GM12878 (cell line): ENCODE measurements around the gene STX1B. TPM values are rescaled to one million over a fixed set of nuclear protein-coding genes. Genes with fewer than 3 reads are reported as not detected.

Source experiments
- ATAC-seq: fragments of 200-7000 bp; cut with Tn5 transposase; 3 replicates; pipeline ENCODE4 v1.9.1; 2020; ENCODE audit warnings: mild to moderate bottlenecking, moderate library complexity
- BruUV-seq: library from RNA; stranded (reverse); fragments of 400-500 nt; replicated peaks from 2 replicates; lab custom pipeline; 2021; lab: Mats Ljungman, UMichigan
- CTCF ChIA-PET: fragments of 300-600 bp; sonication (Branson Sonifier 250); formaldehyde crosslinking; extraction: SDS; loops from one replicate; lab custom pipeline; 2021; ENCODE audit warnings: inconsistent platforms; lab: Yijun Ruan, JAX
- POLR2A ChIA-PET: fragments of 350-600 bp; formaldehyde crosslinking; extraction: SDS; loops from one replicate; lab custom pipeline; 2021; ENCODE audit warnings: inconsistent platforms; lab: Charles Lee
- RAD21 ChIA-PET: fragments of 300-600 bp; sonication (Branson Sonifier 250); formaldehyde crosslinking; loops from one replicate; lab custom pipeline; 2023; ENCODE audit warnings: antibody characterized with exemption; ENCODE audit not compliant: unreplicated experiment; lab: Charles Lee
- SMC1A ChIA-PET: fragments of 300-600 bp; sonication (Branson Sonifier 250); formaldehyde crosslinking; loops from one replicate; lab custom pipeline; 2023; ENCODE audit not compliant: unreplicated experiment, uncharacterized antibody; lab: Charles Lee
- DNase-seq: peaks from one replicate; pipeline ENCODE4 v3.0.0-alpha.2; 2011; ENCODE audit warnings: low read depth, low spot score
- FAIRE-seq: peaks from 3 replicates; lab custom pipeline; 2011; peaks lifted over from hg19 to GRCh38; lab: Jason Lieb, UNC
- H2AFZ ChIP-seq: 2 replicates; pipeline ENCODE4 v1.6.0; 2011; ENCODE audit warnings: low read depth, low read length, control low read depth; ENCODE audit not compliant: control insufficient read depth
- H3K27ac ChIP-seq: 2 replicates; pipeline ENCODE4 v1.5.1; 2011; ENCODE audit warnings: control low read depth; ENCODE audit not compliant: control insufficient read depth, insufficient read depth
- H3K27me3 ChIP-seq, 2 experiments: replicated peaks in 1 of 2; 2 replicates each; pipeline versions ENCODE4 v1.6.0 to v1.6.1; 2011; ENCODE audit warnings: low read length in 1 of 2; ENCODE audit not compliant: control insufficient read depth in 2 of 2, insufficient read depth in 2 of 2
- H3K36me3 ChIP-seq, 2 experiments: 2 replicates each; pipeline ENCODE4 v1.5.1; 2011; ENCODE audit warnings: low read length in 1 of 2; ENCODE audit not compliant: control insufficient read depth in 2 of 2, insufficient read depth in 2 of 2
- H3K4me1 ChIP-seq: 2 replicates; pipeline ENCODE4 v1.6.1; 2011; ENCODE audit warnings: mild to moderate bottlenecking, low read length, moderate library complexity, mixed read lengths; ENCODE audit not compliant: control insufficient read depth, insufficient read depth
- H3K4me2 ChIP-seq: 2 replicates; pipeline ENCODE4 v1.6.0; 2011; ENCODE audit warnings: control low read depth; ENCODE audit not compliant: control insufficient read depth, insufficient read depth
- H3K4me3 ChIP-seq: fragments of 200-600 bp; sonication (generic); 2 replicates; pipeline ENCODE4 v1.5.1; 2016
- H3K79me2 ChIP-seq: 2 replicates; pipeline ENCODE4 v1.6.0; 2011; ENCODE audit warnings: low read length; ENCODE audit not compliant: control insufficient read depth, insufficient read depth
- H3K9ac ChIP-seq: 2 replicates; pipeline ENCODE4 v1.8.0; 2011; ENCODE audit warnings: low read length, control low read depth, mixed read lengths; ENCODE audit not compliant: control insufficient read depth, insufficient read depth
- H3K9me3 ChIP-seq: replicated peaks from 3 replicates; pipeline ENCODE4 v1.5.1; 2011; ENCODE audit warnings: mild to moderate bottlenecking, low read length; ENCODE audit not compliant: control insufficient read depth, insufficient read depth
- H4K20me1 ChIP-seq: 2 replicates; pipeline ENCODE4 v1.6.0; 2011; ENCODE audit not compliant: control insufficient read depth, insufficient read depth
- BHLHE40 ChIP-seq, 2 experiments: fragments of 450-650 bp in 1 of 2; IDR thresholded peaks; 2 replicates each; pipeline ENCODE4 v1.6.1; 2011 to 2017; ENCODE audit warnings: low read depth in 2 of 2, borderline replicate concordance in 1 of 2, improper control_type of control experiment in 1 of 2, low read length in 1 of 2, mild to moderate bottlenecking in 1 of 2
- CEBPZ ChIP-seq: fragments of 150-350 bp; IDR thresholded peaks from 2 replicates; pipeline ENCODE4 v1.6.1; 2016; ENCODE audit warnings: low read depth, low read length
- CTCF ChIP-seq, 3 experiments: IDR thresholded peaks in 2 of 3; conservative IDR thresholded peaks in 1 of 3; 2 replicates each; pipeline ENCODE4 v1.5.1; 2011; ENCODE audit warnings: low read depth in 3 of 3, low read length in 3 of 3, mild to moderate bottlenecking in 3 of 3, control low read depth in 2 of 3, moderate library complexity in 2 of 3, inconsistent platforms in 1 of 3, mixed read lengths in 1 of 3; ENCODE audit not compliant: control insufficient read depth in 2 of 3, insufficient read depth in 1 of 3; ENCODE audit errors: extremely low read depth in 1 of 3
- E2F4 ChIP-seq: IDR thresholded peaks from 2 replicates; pipeline ENCODE4 v1.6.1; 2012; ENCODE audit warnings: low read depth, low read length, improper control_type of control experiment
- HCFC1 ChIP-seq: fragments of 150-350 bp; IDR thresholded peaks from 2 replicates; pipeline ENCODE4 v1.6.1; 2014; ENCODE audit warnings: low read length
- MXI1 ChIP-seq: fragments of 150-350 bp; IDR thresholded peaks from 2 replicates; pipeline ENCODE4 v1.6.1; 2011; ENCODE audit warnings: low read depth, mild to moderate bottlenecking, inconsistent platforms, low read length, improper control_type of control experiment
- REST ChIP-seq: IDR thresholded peaks from 2 replicates; pipeline ENCODE4 v1.6.1; 2012; ENCODE audit warnings: mild to moderate bottlenecking, low read depth, low read length
- STAT1 ChIP-seq: fragments of 450-650 bp; conservative IDR thresholded peaks from 2 replicates; pipeline ENCODE4 v1.6.1; 2014; ENCODE audit warnings: antibody characterized with exemption, mild to moderate bottlenecking
- TCF12 ChIP-seq: IDR thresholded peaks from 2 replicates; pipeline ENCODE4 v1.6.1; 2011; ENCODE audit warnings: low read depth, mild to moderate bottlenecking, low read length
- ZNF622 ChIP-seq: fragments of 450-650 bp; IDR thresholded peaks from 2 replicates; pipeline ENCODE4 v1.6.1; 2017; ENCODE audit warnings: mild to moderate bottlenecking, inconsistent platforms
- WGBS: methylation state at CpG from one replicate; pipeline ENCODE4 v1.1.6; 2016; ENCODE audit warnings: low lambda C conversion rate; ENCODE audit not compliant: insufficient replicate concordance, insufficient coverage; ENCODE audit errors: missing lambda C conversion rate; 5-methylcytosine and 5-hydroxymethylcytosine counted together
- in situ Hi-C: fragments of 300-500 bp; cut with MboI; formaldehyde crosslinking; loops from 9 replicates; pipeline ENCODE4 v1.14.3; 2018; ENCODE audit warnings: mixed read lengths
- intact Hi-C: fragments of 100-400 bp; cut with micrococcal nuclease; formaldehyde crosslinking; loops from one replicate; pipeline ENCODE4 v1.14.2; 2022; ENCODE audit not compliant: unreplicated experiment
- polyA plus RNA-seq, 11 experiments: library from polyadenylated mRNA; depleted of rRNA in 4 of 11; unstranded in 6 of 11; stranded (reverse) in 5 of 11; fragments of >200 nt; fragmentation: Nextera tagmentation in 4 of 11; fragmentation: Illumina TruSeq in 1 of 11; extraction: Ambion mirVana in 4 of 11; extraction: Trizol in 1 of 11; gene quantifications; 1 replicate in 1 of 11; 2 replicates in 10 of 11; pipeline versions ENCODE4 v1.2.1 to v1.2.3, GENCODE V29; 2011 to 2016; ENCODE audit warnings: inconsistent platforms in 2 of 11, missing spikeins in 2 of 11, low read depth in 1 of 11
- total RNA-seq, 4 experiments: library from RNA; depleted of rRNA in 3 of 4; stranded (reverse); fragments of >200 nt in 3 of 4; fragmentation: Illumina TruSeq in 1 of 4; extraction: Trizol in 1 of 4; gene quantifications; 2 replicates each; pipeline versions ENCODE4 v1.2.1 to v1.2.3, GENCODE V29; 2013 to 2021

STX1B gene
- total and polyA plus RNA-seq, 10 of the 15 experiments (the other 5 are each of a cell fraction or from before 2014, with no cell fraction given): 0.22 to 2.5 (median 1.1) TPM

- TF ChIP-seq CTCF (IDR thresholded peaks at IDR 0.05 in 2 of 3, conservative IDR thresholded peaks at IDR 0.05 in 1 of 3; ENCODE audit: control insufficient read depth in 2 of 3, extremely low read depth in 1 of 3, insufficient read depth in 1 of 3, low read depth in 3 of 3, low read length in 3 of 3) (peak; percentile 77 to 89 (median 80)), BHLHE40 (IDR thresholded peaks at IDR 0.05; ENCODE audit: borderline replicate concordance in 1 of 2, low read depth in 2 of 2, low read length in 1 of 2) (0 out of 4 replicates have a peak, but pooled peaks of 1 of the 2 experiments have one; percentile 7), ZNF622 (no peak)
Observed at GRCh38 chr16:30953511-30954124, 56.8 kb downstream of the STX1B start (continued).

GRCh38 chr16:30953111-30953510, 57.3 kb downstream of the STX1B start:
- POLR2A ChIA-PET: interaction anchor here (0.5 to 0.8 kb wide), 2 partner anchors 189 to 259 kb away, joined by 3 to 4 read pairs; no protein-coding TSS in a partner anchor
- FAIRE-seq: no peak
- TF ChIP-seq HCFC1: no peak
- no peak for TF ChIP-seq STAT1
- no peak for TF ChIP-seq MXI1
- no peak for TF ChIP-seq TCF12
- no peak for TF ChIP-seq REST
- no peak for TF ChIP-seq E2F4
- TF ChIP-seq CEBPZ: no peak

More at GRCh38 chr16:30953111-30953510, 57.3 kb downstream of the STX1B start:
- no peak overlapping the region for H2AFZ ChIP-seq
- WGBS: 78% methylated on average over 9 of the region's 9 CpGs
- peaks cover 19% of the 10 kb centered on the region for H3K79me2 ChIP-seq
- H3K27ac ChIP-seq: no peak overlapping the region
- no peak overlapping the region for H3K9ac ChIP-seq
- H3K4me2 ChIP-seq: no peak overlapping the region
- no peak for DNase-seq
- in situ Hi-C loops: loop anchor here (10.0 kb wide), 2 partner anchors 762 to 922 kb away; partner anchors contain the start of gene ZNF267
- no peaks in the 10 kb centered on the region for H3K27me3 ChIP-seq
- ChIA-PET CTCF (interaction anchor here (0.6 to 3.6 kb wide), 20 partner anchors 9 to 918 kb away, joined by 3 to 37 read pairs (median 3); partner anchors contain the start of genes HSD3B7, VKORC1 and ZNF843), RAD21 (interaction anchor here (1.1 to 2.5 kb wide), 5 partner anchors 11 to 189 kb away, joined by 3 to 17 read pairs (median 5); partner anchors contain the start of genes ZNF646 and ZNF668), SMC1A (interaction anchor here (1.1 to 2.5 kb wide), 5 partner anchors 12 to 507 kb away, joined by 3 to 12 read pairs (median 6); no protein-coding TSS in a partner anchor)
- H3K9me3 ChIP-seq: no peaks in the 10 kb centered on the region
- 0 out of 4 replicates have a peak, but pooled peaks cover 0 to 8% of the 10 kb centered on the region in 2 experiments for H3K36me3 ChIP-seq
- H3K4me1 ChIP-seq: peaks cover 16% of the 10 kb centered on the region
- no TSS peak for BruUV-seq
- H3K4me3 ChIP-seq: no peak overlapping the region
- intact Hi-C loops: loop anchor here (1.0 to 10.0 kb wide), 4 partner anchors 142 to 922 kb away; partner anchors contain the start of genes VKORC1 and ZNF267
- ATAC-seq: no peak
- no peaks in the 10 kb centered on the region for H4K20me1 ChIP-seq
